Osteocyte (in vitro differentiated cells): Measurements from ENCODE around the gene ACSL5. TPM values are rescaled to one million over a fixed set of nuclear protein-coding genes. Genes with fewer than 3 reads are reported as not detected.
A peak's percentile ranks its signal among the peaks of the same experiment; 100 is the strongest.

Experiments
- DNase-seq: peaks from one replicate; pipeline ENCODE4 v3.0.0; 2021; ENCODE audit warnings: mixed read lengths; ENCODE audit not compliant: unreplicated experiment; ENCODE audit errors: extremely low spot score
- H3K27ac Mint-ChIP-seq: one replicate; pipeline ENCODE4 v1.8.0; 2021; ENCODE audit warnings: mild to moderate bottlenecking, mixed read lengths; ENCODE audit not compliant: unreplicated experiment
- H3K27me3 Mint-ChIP-seq: one replicate; pipeline ENCODE4 v1.8.0; 2021; ENCODE audit warnings: mixed read lengths; ENCODE audit not compliant: unreplicated experiment
- H3K36me3 Mint-ChIP-seq: one replicate; pipeline ENCODE4 v1.8.0; 2021; ENCODE audit warnings: mixed read lengths; ENCODE audit not compliant: unreplicated experiment
- H3K4me1 Mint-ChIP-seq: one replicate; pipeline ENCODE4 v1.8.0; 2021; ENCODE audit warnings: mixed read lengths; ENCODE audit not compliant: unreplicated experiment
- H3K4me3 Mint-ChIP-seq: one replicate; pipeline ENCODE4 v1.8.0; 2021; ENCODE audit warnings: mild to moderate bottlenecking, moderate library complexity, mixed read lengths; ENCODE audit not compliant: unreplicated experiment
- H3K9me3 Mint-ChIP-seq: one replicate; pipeline ENCODE4 v1.8.0; 2021; ENCODE audit warnings: mixed read lengths; ENCODE audit not compliant: unreplicated experiment
- CTCF ChIP-seq: fragments of 200-600 bp; sonication (generic); IDR thresholded peaks from 2 replicates; pipeline ENCODE4 v1.5.0; 2021; ENCODE audit warnings: antibody characterized with exemption, mild to moderate bottlenecking, moderate library complexity
- total RNA-seq: library from RNA; stranded (reverse); gene quantifications from 2 replicates; pipeline ENCODE4 v1.2.1, GENCODE V29; 2021

ACSL5 gene
- total RNA-seq, 1 donor from 2014 or later = 0.46 TPM

- no peak overlapping the region for H3K27ac Mint-ChIP-seq
- peaks cover 19% of the 10 kb centered on the region for H3K36me3 Mint-ChIP-seq
- H3K4me1 Mint-ChIP-seq = no peaks in the 10 kb centered on the region
- H3K4me3 Mint-ChIP-seq = no peak overlapping the region
- no peaks in the 10 kb centered on the region for H3K9me3 Mint-ChIP-seq
- DNase-seq = no peak
- peak; percentile 57 for TF ChIP-seq CTCF
- no peaks in the 10 kb centered on the region for H3K27me3 Mint-ChIP-seq
These were observed 61.2 kb downstream of the ACSL5 start for GRCh38 chr10:112434988-112435619.

- H3K9me3 Mint-ChIP-seq = no peaks in the 10 kb centered on the region
- H3K27ac Mint-ChIP-seq = no peak overlapping the region
- peaks cover 20% of the 10 kb centered on the region for H3K36me3 Mint-ChIP-seq
- no peaks in the 10 kb centered on the region for H3K4me1 Mint-ChIP-seq
- H3K4me3 Mint-ChIP-seq = no peak overlapping the region
- no peak for TF ChIP-seq CTCF
- H3K27me3 Mint-ChIP-seq = no peaks in the 10 kb centered on the region
- DNase-seq = no peak
These were observed 64.4 kb downstream of the ACSL5 start for GRCh38 chr10:112438356-112438755.

- H3K27ac Mint-ChIP-seq = no peak overlapping the region
- DNase-seq = no peak
- H3K9me3 Mint-ChIP-seq = no peaks in the 10 kb centered on the region
- peaks cover 15% of the 10 kb centered on the region for H3K36me3 Mint-ChIP-seq
- H3K4me3 Mint-ChIP-seq = no peak overlapping the region
- H3K27me3 Mint-ChIP-seq = no peaks in the 10 kb centered on the region
- TF ChIP-seq CTCF = no peak
- peaks cover 11% of the 10 kb centered on the region for H3K4me1 Mint-ChIP-seq
These were observed 67.6 kb downstream of the ACSL5 start for GRCh38 chr10:112441520-112441919.

GRCh38 chr10:112442063-112442462 lies 68.1 kb downstream of the ACSL5 start:
- Mint-ChIP-seq H3K36me3 (peaks cover 15% of the 10 kb centered on the region), H3K27me3 (no peaks in the 10 kb centered on the region), H3K4me3 (no peak overlapping the region), H3K4me1 (peaks cover 14% of the 10 kb centered on the region), H3K27ac (no peak overlapping the region), H3K9me3 (no peaks in the 10 kb centered on the region)
- no peak for DNase-seq
- TF ChIP-seq CTCF = no peak

GRCh38 chr10:112446055-112446854 lies 72.3 kb downstream of the ACSL5 start:
- Mint-ChIP-seq H3K27me3 (no peaks in the 10 kb centered on the region), H3K4me3 (peak overlapping the region; percentile 87), H3K9me3 (no peaks in the 10 kb centered on the region), H3K4me1 (peaks cover 29% of the 10 kb centered on the region), H3K36me3 (peaks cover 8% of the 10 kb centered on the region), H3K27ac (peak overlapping the region; percentile 97)
- no peak for TF ChIP-seq CTCF
- DNase-seq = no peak
